NB4 (cell line): ENCODE results near the gene AKR7A2.

Experiments used
- DNase-seq: peaks from one replicate; pipeline ENCODE4 v3.0.0; 2010; ENCODE audit warnings: low read depth
- H3K4me3 ChIP-seq: one replicate; pipeline ENCODE4 v1.5.1; 2011; ENCODE audit warnings: mild to moderate bottlenecking, low read depth, low read length, moderate library complexity
- CTCF ChIP-seq: IDR thresholded peaks from one replicate; pipeline ENCODE4 v1.5.1; 2012; ENCODE audit warnings: low read depth, low read length
- MAX ChIP-seq: IDR thresholded peaks from 2 replicates; pipeline ENCODE4 v1.6.1; 2011; ENCODE audit warnings: low read depth, low read length
- MYC ChIP-seq: IDR thresholded peaks from 2 replicates; pipeline ENCODE4 v1.6.1; 2011; ENCODE audit warnings: low read depth, low read length
- POLR2A ChIP-seq: IDR thresholded peaks from 2 replicates; pipeline ENCODE4 v1.6.1; 2011; ENCODE audit warnings: mild to moderate bottlenecking; ENCODE audit not compliant: insufficient read length; ENCODE audit errors: extremely low read depth

AKR7A2 gene

GRCh38 chr1:19313961-19314882 is 2.3 kb upstream of the AKR7A2 start:
- no peak for DNase-seq
- TF ChIP-seq POLR2A (no peak), MAX (no peak), CTCF (no peak), MYC (no peak)
- H3K4me3 ChIP-seq: no peak overlapping the region

- no peak overlapping the region for H3K4me3 ChIP-seq
- DNase-seq: no peak
- TF ChIP-seq POLR2A (no peak), MAX (no peak), CTCF (no peak), MYC (no peak)
Observed at GRCh38 chr1:19313636-19313959, 1.7 kb upstream of the AKR7A2 start.

GRCh38 chr1:19312782-19313635 is 1.1 kb upstream of the AKR7A2 start:
- peak; percentile 79 for DNase-seq
- TF ChIP-seq POLR2A: no peak
- TF ChIP-seq MYC: no peak
- TF ChIP-seq CTCF: no peak
- no peak for TF ChIP-seq MAX
- H3K4me3 ChIP-seq: peak overlapping the region; percentile 57

GRCh38 chr1:19311503-19311930 is 427 bp downstream of the AKR7A2 start:
- H3K4me3 ChIP-seq: peak overlapping the region; percentile 71
- DNase-seq: no peak
- no peak for TF ChIP-seq MAX
- no peak for TF ChIP-seq POLR2A
- no peak for TF ChIP-seq MYC
- TF ChIP-seq CTCF: no peak

GRCh38 chr1:19310720-19311502 is 1.0 kb downstream of the AKR7A2 start:
- DNase-seq: no peak
- peak overlapping the region; percentile 71 for H3K4me3 ChIP-seq
- no peak for TF ChIP-seq POLR2A

- no peak for TF ChIP-seq POLR2A
- no peak for TF ChIP-seq CTCF
- no peak for TF ChIP-seq MYC
- no peak for TF ChIP-seq MAX
- DNase-seq: no peak
- no peak overlapping the region for H3K4me3 ChIP-seq
Observed at GRCh38 chr1:19310061-19310460, 1.9 kb downstream of the AKR7A2 start.
